B cell (primary cell): ENCODE measurements around the gene COX6A2. TPM values are rescaled to one million over a fixed set of nuclear protein-coding genes. Genes with fewer than 3 reads are reported as not detected.
A peak's percentile ranks its signal among the peaks of the same experiment; 100 is the strongest.
"Not testable (repeated sequence)": the region's sequence is repeated elsewhere in the genome, so short reads cannot be mapped to it uniquely, and the experiment has no call there.

Source experiments
- ATAC-seq: fragments of 200-7000 bp; cut with Tn5 transposase; one replicate; pipeline ENCODE4 v1.10.0; 2021; ENCODE audit warnings: low read depth, mild to moderate bottlenecking, moderate number of reproducible peaks, moderate library complexity
- CTCF ChIA-PET: fragments of 350-600 bp; sonication (Branson Sonifier 250); formaldehyde crosslinking; loops from one replicate; lab custom pipeline; 2021; ENCODE audit warnings: antibody characterized with exemption, inconsistent platforms; lab: Charles Lee
- POLR2A ChIA-PET: fragments of 350-600 bp; sonication (Branson Sonifier 250); formaldehyde crosslinking; loops from one replicate; lab custom pipeline; 2021; ENCODE audit warnings: antibody characterized with exemption; lab: Charles Lee
- DNase-seq: peaks from one replicate; pipeline ENCODE4 v3.0.0; 2013
- H2AFZ ChIP-seq: 2 replicates; pipeline ENCODE4 v1.6.1; 2012; ENCODE audit warnings: mild to moderate bottlenecking, low read depth, low read length; ENCODE audit not compliant: insufficient read depth, poor library complexity, severe bottlenecking
- H3K27ac ChIP-seq, 2 donors: 1 replicate in 1 of 2; 2 replicates in 1 of 2; pipeline ENCODE4 v1.5.1; 2012 to 2013; ENCODE audit warnings: low read length in 2 of 2, mild to moderate bottlenecking in 2 of 2, moderate library complexity in 1 of 2
- H3K27me3 ChIP-seq, 4 experiments: fragments of 200-600 bp in 1 of 4; sonication (generic) in 1 of 4; replicated peaks in 1 of 4; 1 replicate in 2 of 4; 2 replicates in 2 of 4; pipeline versions ENCODE4 v1.6.1 to v1.7.0; 2013 to 2016; ENCODE audit warnings: low read length in 3 of 4, mild to moderate bottlenecking in 2 of 4, mixed read lengths in 1 of 4, moderate library complexity in 1 of 4; ENCODE audit not compliant: insufficient read depth in 4 of 4, control insufficient read depth in 3 of 4; ENCODE audit errors: control extremely low read depth in 1 of 4
- H3K36me3 ChIP-seq, 2 experiments: replicated peaks in 1 of 2; 1 replicate in 1 of 2; 2 replicates in 1 of 2; pipeline versions ENCODE4 v1.6.1 to v1.7.1; 2013; ENCODE audit warnings: low read length in 1 of 2; ENCODE audit not compliant: insufficient read depth in 2 of 2, control insufficient read depth in 1 of 2; ENCODE audit errors: control extremely low read depth in 1 of 2, extremely low read depth in 1 of 2
- H3K4me1 ChIP-seq, 2 donors: fragments of 200-600 bp in 1 of 2; sonication (generic) in 1 of 2; 1 replicate in 1 of 2; 2 replicates in 1 of 2; pipeline versions ENCODE4 v1.5.1 to v1.6.1; 2013 to 2017; ENCODE audit warnings: low read length in 2 of 2; ENCODE audit not compliant: control insufficient read depth in 2 of 2, insufficient read depth in 2 of 2
- H3K4me2 ChIP-seq: replicated peaks from 2 replicates; pipeline ENCODE3; 2012; ENCODE audit warnings: mild to moderate bottlenecking, low read depth, low read length; ENCODE audit not compliant: poor library complexity, severe bottlenecking
- H3K4me3 ChIP-seq, 5 experiments: fragments of 200-600 bp in 1 of 5; sonication (generic) in 1 of 5; 1 replicate in 3 of 5; 2 replicates in 2 of 5; pipeline versions ENCODE4 v1.5.1 to v1.7.0; 2011 to 2016; ENCODE audit warnings: low read length in 4 of 5, mild to moderate bottlenecking in 4 of 5, low read depth in 2 of 5, control low read depth in 1 of 5, moderate library complexity in 1 of 5; ENCODE audit not compliant: insufficient read depth in 1 of 5; ENCODE audit errors: control extremely low read depth in 1 of 5, extremely low read depth in 1 of 5
- H3K79me2 ChIP-seq: fragments of 200-600 bp; sonication (generic); one replicate; pipeline ENCODE4 v1.6.0; 2016; ENCODE audit warnings: low read length; ENCODE audit not compliant: control insufficient read depth, insufficient read depth
- H3K9ac ChIP-seq: fragments of 200-600 bp; sonication (generic); 2 replicates; pipeline ENCODE4 v1.6.1; 2017; ENCODE audit warnings: mild to moderate bottlenecking, low read length, moderate library complexity
- H3K9me3 ChIP-seq, 3 donors: one replicate each; pipeline versions ENCODE4 v1.6.1 to v1.7.1; 2013; ENCODE audit warnings: low read length in 2 of 3; ENCODE audit not compliant: control insufficient read depth in 2 of 3, insufficient read depth in 1 of 3; ENCODE audit errors: control extremely low read depth in 1 of 3
- H4K20me1 ChIP-seq: 2 replicates; pipeline ENCODE4 v1.6.0; 2012; ENCODE audit warnings: mild to moderate bottlenecking, low read length; ENCODE audit not compliant: insufficient read depth, control insufficient read depth, poor library complexity, severe bottlenecking
- H3K27ac Mint-ChIP-seq: one replicate; pipeline ENCODE4 v1.8.0; 2021; ENCODE audit warnings: mixed read lengths
- H3K27me3 Mint-ChIP-seq: one replicate; pipeline ENCODE4 v1.8.0; 2021; ENCODE audit warnings: mixed read lengths
- H3K4me1 Mint-ChIP-seq: one replicate; pipeline ENCODE4 v1.8.0; 2021; ENCODE audit warnings: mixed read lengths
- H3K4me3 Mint-ChIP-seq: one replicate; pipeline ENCODE4 v1.8.0; 2021; ENCODE audit warnings: mixed read lengths
- H3K9me3 Mint-ChIP-seq: one replicate; pipeline ENCODE4 v1.8.0; 2022; ENCODE audit warnings: mixed read lengths; ENCODE audit not compliant: insufficient read depth
- EZH2 ChIP-seq: IDR thresholded peaks from 2 replicates; pipeline ENCODE4 v1.6.1; 2012; ENCODE audit warnings: borderline replicate concordance, low read depth, mild to moderate bottlenecking, moderate library complexity, low read length; ENCODE audit not compliant: insufficient read depth, poor library complexity, severe bottlenecking
- WGBS: methylation state at CpG from one replicate; pipeline ENCODE4 v1.1.5; 2013; ENCODE audit warnings: missing lambda C conversion rate; ENCODE audit not compliant: insufficient coverage; 5-methylcytosine and 5-hydroxymethylcytosine counted together
- intact Hi-C: fragments of 100-400 bp; cut with micrococcal nuclease; formaldehyde crosslinking; loops from one replicate; pipeline ENCODE4 v1.10.0; 2022
- polyA plus RNA-seq: library from polyadenylated mRNA; depleted of rRNA; stranded (reverse); fragments of >200 nt; gene quantifications from 2 replicates; pipeline ENCODE4 v1.2.3, GENCODE V29; 2012
- total RNA-seq, 2 donors: library from RNA; stranded (reverse); fragments of 120-200 nt in 1 of 2; gene quantifications; 1 replicate in 1 of 2; 2 replicates in 1 of 2; pipeline versions ENCODE4 v1.2.3 to v1.2.4, GENCODE V29; 2013 to 2022
- TF ChIP-seq, protein P1 (sequence below): fragments of 200-600 bp; IDR thresholded peaks from one replicate; pipeline ENCODE4 v1.8.0; 2022; ENCODE audit warnings: antibody characterized with exemption, mild to moderate bottlenecking

The COX6A2 gene
- total and polyA plus RNA-seq, 2 donors (not counting 1 experiment from before 2014, with no cell fraction given) = not detected

DNA sequence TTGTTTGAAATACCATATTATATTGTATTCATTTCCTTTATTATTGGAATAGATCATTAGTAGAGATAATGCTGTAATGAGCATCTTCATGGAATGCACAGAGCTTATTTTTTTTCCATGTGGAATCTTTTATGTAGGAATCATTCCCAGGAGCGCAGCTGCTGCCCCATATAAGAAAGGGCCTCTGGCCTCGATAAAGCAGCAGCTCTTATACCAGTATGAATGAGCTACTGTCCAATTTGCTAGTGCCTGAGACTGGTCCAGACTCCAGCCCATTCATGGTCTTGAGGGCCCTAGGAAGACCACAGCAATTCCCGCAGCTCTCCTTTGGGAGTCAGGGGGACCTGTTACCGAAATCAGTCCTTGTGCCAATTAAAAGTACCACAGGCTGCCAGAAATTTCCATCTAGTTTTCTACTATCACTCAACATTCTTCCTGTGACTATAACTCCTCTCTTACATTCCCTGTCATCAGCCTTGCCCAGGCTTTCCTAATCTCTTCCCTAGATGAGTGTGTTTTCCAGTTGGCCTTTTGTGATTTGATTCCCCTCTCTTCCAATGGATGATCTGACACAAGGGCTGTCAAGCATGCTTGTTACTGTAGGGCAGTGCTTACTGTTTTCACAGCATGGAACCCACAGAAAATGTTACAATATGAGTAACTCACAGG is 12.5 kb upstream of the COX6A2 start:
- H3K27me3 Mint-ChIP-seq = peaks cover 3% of the 10 kb centered on the region
- H3K27ac Mint-ChIP-seq = no peak overlapping the region
- no peak overlapping the region for H3K4me3 Mint-ChIP-seq
- no peaks in the 10 kb centered on the region for H3K9me3 Mint-ChIP-seq
- intact Hi-C loops = loop anchor here (5.0 kb wide), 1 partner anchor 238 kb away; the partner anchor contains the start of gene PYCARD
- TF ChIP-seq, protein P1, sequence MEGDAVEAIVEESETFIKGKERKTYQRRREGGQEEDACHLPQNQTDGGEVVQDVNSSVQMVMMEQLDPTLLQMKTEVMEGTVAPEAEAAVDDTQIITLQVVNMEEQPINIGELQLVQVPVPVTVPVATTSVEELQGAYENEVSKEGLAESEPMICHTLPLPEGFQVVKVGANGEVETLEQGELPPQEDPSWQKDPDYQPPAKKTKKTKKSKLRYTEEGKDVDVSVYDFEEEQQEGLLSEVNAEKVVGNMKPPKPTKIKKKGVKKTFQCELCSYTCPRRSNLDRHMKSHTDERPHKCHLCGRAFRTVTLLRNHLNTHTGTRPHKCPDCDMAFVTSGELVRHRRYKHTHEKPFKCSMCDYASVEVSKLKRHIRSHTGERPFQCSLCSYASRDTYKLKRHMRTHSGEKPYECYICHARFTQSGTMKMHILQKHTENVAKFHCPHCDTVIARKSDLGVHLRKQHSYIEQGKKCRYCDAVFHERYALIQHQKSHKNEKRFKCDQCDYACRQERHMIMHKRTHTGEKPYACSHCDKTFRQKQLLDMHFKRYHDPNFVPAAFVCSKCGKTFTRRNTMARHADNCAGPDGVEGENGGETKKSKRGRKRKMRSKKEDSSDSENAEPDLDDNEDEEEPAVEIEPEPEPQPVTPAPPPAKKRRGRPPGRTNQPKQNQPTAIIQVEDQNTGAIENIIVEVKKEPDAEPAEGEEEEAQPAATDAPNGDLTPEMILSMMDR = no peak
- no peak for TF ChIP-seq EZH2
- peaks cover 11 to 12% of the 10 kb centered on the region in 2 donors for H3K4me1 ChIP-seq
- peaks cover 19% of the 10 kb centered on the region for H3K4me1 Mint-ChIP-seq
- ATAC-seq (no peak), DNase-seq (no peak)
- no peaks in the 10 kb centered on the region for H4K20me1 ChIP-seq
- CTCF ChIA-PET = interaction anchor here (0.6 to 1.3 kb wide), 2 partner anchors 282 to 456 kb away, joined by 3 to 4 read pairs; partner anchors contain the start of gene HSD3B7
- no peak overlapping the region for H3K9ac ChIP-seq
- H3K27me3 ChIP-seq = peaks cover 0 to 6% (median 2%) of the 10 kb centered on the region in 4 experiments
- no peaks in the 10 kb centered on the region for H3K36me3 ChIP-seq
- no peaks in the 10 kb centered on the region for H3K79me2 ChIP-seq
- WGBS = 98% methylated on average over 4 of the region's 4 CpGs
- no peak overlapping the region for H3K27ac ChIP-seq
- no peak overlapping the region for H2AFZ ChIP-seq
- H3K4me3 ChIP-seq = no peak overlapping the region
- no peak overlapping the region for H3K4me2 ChIP-seq
- POLR2A ChIA-PET = interaction anchor here (0.5 kb wide), 1 partner anchor 710 kb away, joined by 5 read pairs; no protein-coding TSS in a partner anchor
- H3K9me3 ChIP-seq = no peaks in the 10 kb centered on the region

- Mint-ChIP-seq H3K9me3 (no peaks in the 10 kb centered on the region), H3K27ac (no peak overlapping the region), H3K27me3 (peaks cover 3% of the 10 kb centered on the region), H3K4me1 (peaks cover 19% of the 10 kb centered on the region), H3K4me3 (no peak overlapping the region)
- intact Hi-C loops = no loop called here
- no peak overlapping the region for H3K4me3 ChIP-seq
- no peaks in the 10 kb centered on the region for H3K79me2 ChIP-seq
- DNase-seq (no peak), ATAC-seq (no peak)
- peaks cover 11 to 12% of the 10 kb centered on the region in 2 donors for H3K4me1 ChIP-seq
- ChIA-PET POLR2A (interaction anchor here (0.6 kb wide), 1 partner anchor 382 kb away, joined by 3 read pairs; no protein-coding TSS in a partner anchor), CTCF (no interaction called here)
- H4K20me1 ChIP-seq = no peaks in the 10 kb centered on the region
- WGBS = no CpG with 5 or more reads among the region's 3 CpGs
- peak overlapping the region; percentile 32 for H3K4me2 ChIP-seq
- no peak overlapping the region for H3K9ac ChIP-seq
- H3K27me3 ChIP-seq = peaks cover 0 to 6% (median 2%) of the 10 kb centered on the region in 4 experiments
- H3K27ac ChIP-seq = no peak overlapping the region
- H3K9me3 ChIP-seq = no peaks in the 10 kb centered on the region
- no peak for TF ChIP-seq EZH2
- TF ChIP-seq, protein P1 = no peak
- no peak overlapping the region for H2AFZ ChIP-seq
- no peaks in the 10 kb centered on the region for H3K36me3 ChIP-seq
Observed at GRCh38 chr16:31439519-31439918, 11.4 kb upstream of the COX6A2 start.

- H3K36me3 ChIP-seq, H3K27me3 ChIP-seq, H3K79me2 ChIP-seq, H3K9me3 Mint-ChIP-seq, H3K27ac Mint-ChIP-seq, H3K4me3 ChIP-seq, H2AFZ ChIP-seq, H3K9ac ChIP-seq, H3K9me3 ChIP-seq, intact Hi-C loops, H3K27ac ChIP-seq, H3K27me3 Mint-ChIP-seq, H3K4me3 Mint-ChIP-seq, H4K20me1 ChIP-seq: not testable (repeated sequence)
- peaks cover 19% of the 10 kb centered on the region for H3K4me1 Mint-ChIP-seq
- WGBS = no CpG with 5 or more reads among the region's 4 CpGs
- ChIA-PET POLR2A (interaction anchor here (0.6 kb wide), 1 partner anchor 381 kb away, joined by 3 read pairs; no protein-coding TSS in a partner anchor), CTCF (interaction anchor here (0.6 kb wide), 1 partner anchor 10 kb away, joined by 3 read pairs; no protein-coding TSS in a partner anchor)
- H3K4me2 ChIP-seq = peak overlapping the region; percentile 32
- DNase-seq = peak; percentile 53
- peaks cover 11 to 12% of the 10 kb centered on the region in 2 donors for H3K4me1 ChIP-seq
- ATAC-seq = peak; percentile 40
Observed at GRCh38 chr16:31439023-31439422, 10.9 kb upstream of the COX6A2 start.
